Embryonic facial prominence (tissue), 1 donor: ENCODE data around the gene GSTK1.

ENCODE experiments used
- DNase-seq: peaks from one replicate; pipeline ENCODE4 v3.0.0-alpha.2; 2016; ENCODE audit errors: extremely low spot score

Gene GSTK1

GRCh38 chr7:143299346-143299745 is 36.1 kb downstream of the GSTK1 start:
- no peak for DNase-seq

GRCh38 chr7:143299840-143300239 is 36.6 kb downstream of the GSTK1 start:
- no peak for DNase-seq

GRCh38 chr7:143300959-143301935 is 38.0 kb downstream of the GSTK1 start:
- no peak for DNase-seq

GRCh38 chr7:143303733-143304132 is 40.5 kb downstream of the GSTK1 start:
- DNase-seq: no peak

GRCh38 chr7:143304938-143305337 is 41.7 kb downstream of the GSTK1 start:
- no peak for DNase-seq

- no peak for DNase-seq
Observed at GRCh38 chr7:143305423-143306070, 42.3 kb downstream of the GSTK1 start.

- DNase-seq: no peak
Observed at GRCh38 chr7:143308632-143309031, 45.4 kb downstream of the GSTK1 start.

- no peak for DNase-seq
Observed at GRCh38 chr7:143314127-143314526, 50.9 kb downstream of the GSTK1 start.

- no peak for DNase-seq
Observed at GRCh38 chr7:143315776-143316175, 52.5 kb downstream of the GSTK1 start, which contains the start of gene CLCN1. Gene CLCN1 (plus strand): TSS chr7:143316111. CDS start chr7:143316213, 102 bp downstream.

- DNase-seq: no peak
Observed at GRCh38 chr7:143316492-143316891, 53.3 kb downstream of the GSTK1 start.

- no peak for DNase-seq
Observed at GRCh38 chr7:143318661-143319060, 55.4 kb downstream of the GSTK1 start.
